ENCODE data around the gene NPS.

NPS gene, protein sequence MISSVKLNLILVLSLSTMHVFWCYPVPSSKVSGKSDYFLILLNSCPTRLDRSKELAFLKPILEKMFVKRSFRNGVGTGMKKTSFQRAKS

DNA sequence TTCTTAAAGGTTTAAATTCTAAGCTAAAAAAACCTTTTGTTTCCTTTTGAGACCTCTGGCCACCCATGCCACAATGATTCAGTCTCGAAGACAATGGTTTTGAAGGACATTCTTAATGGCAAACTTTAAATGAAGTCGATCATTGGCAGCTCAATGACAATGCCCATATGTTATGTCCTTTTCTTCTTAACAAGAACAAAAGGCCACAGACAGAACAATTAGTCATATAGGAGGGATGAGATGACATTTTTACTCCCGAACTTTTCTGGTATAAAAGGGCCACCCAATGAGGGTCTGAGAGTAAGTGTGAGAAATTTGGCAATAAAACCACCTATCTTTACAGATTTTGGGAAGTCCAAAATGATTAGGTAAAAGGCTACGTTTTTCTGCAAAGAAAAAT is at the start of gene NPS:
TSS of gene NPS (plus strand) at position 301 of the 400 bp plus-strand sequence. CDS start at position 361, 60 bp downstream.
- DNase-seq (ENCODE audit: low read depth in 2 of 2, low spot score in 1 of 2), result no peak

DNA sequence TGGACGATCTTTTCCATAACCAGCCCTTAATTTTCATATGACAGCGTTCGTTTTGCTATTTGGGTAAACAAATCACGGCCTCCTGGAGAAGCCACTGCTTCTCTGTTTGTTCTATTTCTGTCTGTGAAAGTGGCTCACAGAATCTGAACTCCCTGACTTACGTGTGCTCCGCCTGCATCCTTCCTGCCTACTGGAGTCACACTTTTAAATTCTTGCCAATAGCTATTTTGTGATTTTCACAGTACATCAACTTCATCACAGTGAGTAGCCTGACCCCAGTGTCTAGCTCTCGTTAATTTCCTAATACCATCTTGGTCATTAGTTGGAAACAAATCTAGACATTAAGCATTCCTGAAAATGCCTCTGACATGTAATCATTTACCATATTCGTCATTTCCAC is 49.0 kb upstream of the NPS start:
- DNase-seq (ENCODE audit: low read depth in 2 of 2, low spot score in 1 of 2), result no peak

- no peak for DNase-seq (ENCODE audit: low read depth in 2 of 2, low spot score in 1 of 2)
These were observed 43.0 kb upstream of the NPS start for GRCh38 chr10:127506094-127506493.

- DNase-seq (ENCODE audit: low read depth in 2 of 2, low spot score in 1 of 2), result no peak
These were observed 26.8 kb upstream of the NPS start for GRCh38 chr10:127522298-127522697.

DNA sequence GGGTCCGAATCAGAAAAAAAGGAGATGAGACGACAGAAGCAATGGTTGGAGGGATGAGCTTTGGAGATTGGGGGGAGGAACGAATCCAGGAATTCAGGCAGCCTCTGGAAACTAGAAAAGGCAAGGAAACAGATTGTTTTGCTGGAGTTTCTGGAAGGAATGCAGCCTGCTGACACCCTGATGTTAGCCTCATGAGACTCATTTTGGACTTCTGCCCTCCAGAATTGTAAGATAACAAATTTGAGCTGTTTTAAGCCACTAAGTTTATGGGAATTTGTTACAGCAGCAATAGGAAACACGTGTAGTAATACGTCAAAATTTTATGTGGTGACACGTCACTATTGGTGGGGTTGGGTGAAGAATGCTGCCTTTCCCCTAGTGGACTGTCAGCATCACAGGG is 25.6 kb upstream of the NPS start:
- no peak for DNase-seq (ENCODE audit: low read depth in 2 of 2, low spot score in 1 of 2)

- no peak for DNase-seq (ENCODE audit: low read depth in 2 of 2, low spot score in 1 of 2)
These were observed 24.9 kb upstream of the NPS start for GRCh38 chr10:127524229-127524628.

- DNase-seq (ENCODE audit: low read depth in 2 of 2, low spot score in 1 of 2), result no peak
These were observed 24.0 kb upstream of the NPS start for GRCh38 chr10:127524908-127525665.

- no peak for DNase-seq (ENCODE audit: low read depth in 2 of 2, low spot score in 1 of 2)
These were observed 23.4 kb upstream of the NPS start for GRCh38 chr10:127525686-127526085.

GRCh38 chr10:127526161-127526560 is 22.9 kb upstream of the NPS start:
- no peak for DNase-seq (ENCODE audit: low read depth in 2 of 2, low spot score in 1 of 2)

DNA sequence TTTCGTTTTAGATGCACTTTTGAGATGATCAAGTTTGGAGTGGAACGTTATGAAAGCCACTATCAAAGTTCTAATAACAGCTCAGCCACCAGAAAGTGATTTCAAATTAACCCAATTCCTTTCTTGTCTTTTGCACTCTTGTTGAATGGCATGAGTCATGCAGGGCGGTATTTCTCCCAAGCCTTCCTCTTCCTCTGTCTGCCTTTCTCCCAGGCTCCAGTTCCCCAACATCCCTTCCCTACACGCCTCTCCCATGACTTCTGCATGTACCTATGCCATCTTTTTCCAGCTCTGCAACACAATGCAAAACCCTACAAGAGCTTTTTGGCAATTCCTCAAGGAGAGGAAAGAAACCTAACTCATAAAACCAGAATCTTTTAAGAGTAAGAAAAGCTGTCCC is 21.8 kb upstream of the NPS start:
- DNase-seq (ENCODE audit: low read depth in 2 of 2, low spot score in 1 of 2), result no peak

- no peak for DNase-seq (ENCODE audit: low read depth in 2 of 2, low spot score in 1 of 2)
These were observed 21.2 kb upstream of the NPS start for GRCh38 chr10:127527891-127528290.

DNA sequence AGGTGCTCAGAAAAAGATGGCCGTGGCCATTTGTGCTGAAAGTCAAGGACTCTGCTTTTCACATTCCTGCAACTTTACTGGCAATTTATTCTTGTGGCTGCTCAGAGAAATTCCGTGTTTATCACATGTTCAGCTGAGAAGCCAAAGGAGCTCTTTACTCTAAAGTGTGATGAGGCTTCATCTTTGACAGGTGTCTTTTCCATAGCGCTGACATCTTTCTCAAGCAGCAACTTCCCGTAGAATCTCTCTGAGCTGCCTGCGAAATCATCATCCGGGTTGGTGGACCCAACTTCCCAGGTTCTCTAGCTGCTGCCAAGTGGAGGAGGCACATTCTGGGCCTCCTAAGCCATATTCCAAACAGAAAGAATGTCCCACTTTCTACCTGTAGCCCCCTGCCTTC is 16.9 kb upstream of the NPS start:
- no peak for DNase-seq (ENCODE audit: low read depth in 2 of 2, low spot score in 1 of 2)

GRCh38 chr10:127532659-127533058 is 16.4 kb upstream of the NPS start:
- DNase-seq (ENCODE audit: low read depth in 2 of 2, low spot score in 1 of 2), result no peak

- no peak for DNase-seq (ENCODE audit: low read depth in 2 of 2, low spot score in 1 of 2)
These were observed 15.0 kb upstream of the NPS start for GRCh38 chr10:127534074-127534473.

- DNase-seq (ENCODE audit: low read depth in 2 of 2, low spot score in 1 of 2), result no peak
These were observed 14.6 kb upstream of the NPS start for GRCh38 chr10:127534496-127534895.

DNA sequence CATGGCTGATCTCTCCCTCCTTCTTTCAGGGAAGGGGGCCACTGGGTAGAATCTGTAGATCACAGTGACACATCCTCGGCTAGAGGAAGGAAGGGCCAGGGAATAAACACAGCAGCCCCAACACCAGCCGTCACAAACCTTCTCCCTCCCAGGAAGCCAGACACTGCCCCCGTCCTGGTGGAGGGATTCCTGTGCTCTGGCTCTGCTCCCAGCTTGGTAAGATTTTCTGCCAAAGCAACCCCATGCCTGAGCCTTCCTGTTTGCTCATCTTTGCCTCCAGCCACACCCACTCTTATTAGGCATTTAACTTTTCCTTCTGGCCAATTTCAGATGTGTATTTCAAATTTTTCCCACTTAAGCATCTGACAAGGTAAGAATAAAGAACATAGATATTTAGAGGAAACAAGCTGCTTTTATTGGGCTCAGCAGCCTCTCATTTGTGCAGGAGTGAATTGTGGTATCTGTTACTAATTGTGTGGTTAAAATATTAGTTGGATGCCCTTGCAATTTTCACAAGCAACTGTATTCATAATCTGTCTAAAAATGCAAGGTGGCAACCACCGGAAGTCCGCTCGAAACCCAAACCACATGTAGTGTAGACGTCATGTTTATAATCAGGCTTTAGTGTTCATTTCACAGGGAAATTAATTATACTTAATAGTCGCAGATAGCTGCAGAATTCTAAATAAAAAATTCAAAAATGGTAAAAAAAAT is 13.2 kb upstream of the NPS start:
- no peak for DNase-seq (ENCODE audit: low read depth in 2 of 2, low spot score in 1 of 2)

GRCh38 chr10:127536972-127537760 is 11.9 kb upstream of the NPS start:
- DNase-seq (ENCODE audit: low read depth in 2 of 2, low spot score in 1 of 2), result no peak

DNA sequence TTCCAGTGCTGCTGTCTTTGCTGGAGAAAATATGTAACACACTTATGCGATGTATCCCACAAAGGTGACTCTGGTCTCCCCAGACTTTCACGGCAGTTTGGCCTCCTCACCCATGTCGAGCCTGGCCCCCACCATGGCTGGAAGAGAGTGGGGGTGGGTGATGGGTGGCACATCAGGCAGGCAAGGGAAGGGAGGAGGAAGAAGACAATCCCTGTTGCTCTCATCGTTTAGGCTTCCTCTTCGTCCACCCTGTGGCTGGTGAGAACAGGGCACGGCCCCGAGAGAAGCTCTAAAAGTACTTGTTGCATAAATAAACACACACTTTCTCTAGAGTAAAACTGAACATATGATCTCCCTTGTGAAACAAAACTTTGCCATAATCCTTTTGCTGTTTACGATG is 11.2 kb upstream of the NPS start:
- no peak for DNase-seq (ENCODE audit: low read depth in 2 of 2, low spot score in 1 of 2)

DNA sequence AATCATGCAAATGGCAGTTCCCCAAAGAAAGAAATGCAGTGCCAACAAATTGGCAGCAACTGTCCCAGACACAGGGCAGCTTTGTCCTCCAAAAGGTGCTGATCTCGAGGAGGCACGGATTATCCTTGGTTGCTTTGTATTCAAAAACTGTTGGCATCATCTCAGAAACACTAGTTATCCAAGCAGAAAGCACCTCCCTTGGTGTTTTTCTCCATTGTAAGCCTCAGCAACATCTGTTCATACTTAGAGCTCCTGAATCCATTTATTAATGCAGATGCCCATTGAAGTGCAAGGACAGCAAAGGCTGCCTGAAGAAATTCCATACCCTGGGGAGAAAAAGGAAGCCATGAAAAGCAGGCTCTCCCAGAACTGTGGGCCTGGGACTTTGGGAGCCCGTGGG is 1.1 kb upstream of the NPS start:
- no peak for DNase-seq (ENCODE audit: low read depth in 2 of 2, low spot score in 1 of 2)

DNA sequence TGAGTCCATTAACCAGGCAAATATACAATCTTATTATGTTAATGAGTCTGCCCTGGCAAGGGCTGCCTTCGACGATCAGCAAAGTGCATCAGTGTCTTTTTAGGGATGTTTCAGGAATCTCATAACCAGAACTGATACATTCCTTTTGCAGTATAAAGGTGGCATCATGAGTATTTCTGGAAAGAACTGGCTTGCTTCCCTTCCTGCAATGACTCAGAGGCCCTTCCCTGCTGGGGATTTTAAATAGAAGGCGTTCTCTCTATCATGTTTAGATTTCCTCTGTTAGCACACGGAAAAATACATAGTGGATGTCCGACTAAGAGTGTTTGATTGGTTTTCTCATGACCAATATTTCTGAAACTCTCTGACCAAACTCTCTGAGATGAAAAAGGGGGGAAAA is 1.8 kb downstream of the NPS start:
- DNase-seq (ENCODE audit: low read depth in 2 of 2, low spot score in 1 of 2), result no peak

GRCh38 chr10:127552446-127552845 is 3.3 kb downstream of the NPS start:
- DNase-seq (ENCODE audit: low read depth in 2 of 2, low spot score in 1 of 2), result no peak

GRCh38 chr10:127553417-127553816 is 4.3 kb downstream of the NPS start:
- DNase-seq (ENCODE audit: low read depth in 2 of 2, low spot score in 1 of 2), result no peak
